ENCODE results near the gene COQ5.

The COQ5 gene

GRCh38 chr12:120453977-120454376, 75.0 kb downstream of the COQ5 start:
- peaks cover 10% of the 10 kb centered on the region for H3K4me1 Mint-ChIP-seq
- no peaks in the 10 kb centered on the region for H3K36me3 Mint-ChIP-seq
- H3K9me3 Mint-ChIP-seq: no peaks in the 10 kb centered on the region
- H3K27me3 Mint-ChIP-seq: no peaks in the 10 kb centered on the region
- no peak overlapping the region for H3K4me3 Mint-ChIP-seq
- no peak overlapping the region for H3K27ac Mint-ChIP-seq

All from activated naive CD4-positive, alpha-beta T cell treated with anti-CD3 and anti-CD28 coated beads, Interleukin-2, amount 50 U/mL, for 24 hours (primary cell).